Bronchial epithelial cell (primary cell): ENCODE measurements around the gene LIX1. TPM values are rescaled to one million over a fixed set of nuclear protein-coding genes. Genes with fewer than 3 reads are reported as not detected.

Experiments used
- DNase-seq: peaks from one replicate; pipeline ENCODE4 v3.0.0-alpha.2; 2010; ENCODE audit warnings: low read depth
- FAIRE-seq: peaks from 2 replicates; lab custom pipeline; 2011; peaks lifted over from hg19 to GRCh38; lab: Jason Lieb, UNC
- H3K27me3 ChIP-seq: 2 replicates; pipeline ENCODE4 v1.5.1; 2011; ENCODE audit warnings: low read length; ENCODE audit not compliant: control insufficient read depth, insufficient read depth
- H3K36me3 ChIP-seq: 2 replicates; pipeline ENCODE4 v1.5.1; 2011; ENCODE audit warnings: low read length; ENCODE audit not compliant: control insufficient read depth, insufficient read depth
- H3K4me3 ChIP-seq: 2 replicates; pipeline ENCODE4 v1.5.1; 2011; ENCODE audit warnings: mild to moderate bottlenecking, low read depth, low read length, control low read depth
- total RNA-seq: library from RNA; depleted of rRNA; stranded (reverse); fragments of >200 nt; gene quantifications from 2 replicates; pipeline ENCODE4 v1.2.1, GENCODE V29; 2014
- TF ChIP-seq, protein P1 (sequence below): IDR thresholded peaks from 2 replicates; pipeline ENCODE4 v1.5.1; 2011; ENCODE audit warnings: mild to moderate bottlenecking, moderate library complexity, low read length, control low read depth, inconsistent platforms; ENCODE audit not compliant: insufficient read depth, severe bottlenecking

The LIX1 gene
- total RNA-seq, 1 donor from 2014 or later = not detected

DNA sequence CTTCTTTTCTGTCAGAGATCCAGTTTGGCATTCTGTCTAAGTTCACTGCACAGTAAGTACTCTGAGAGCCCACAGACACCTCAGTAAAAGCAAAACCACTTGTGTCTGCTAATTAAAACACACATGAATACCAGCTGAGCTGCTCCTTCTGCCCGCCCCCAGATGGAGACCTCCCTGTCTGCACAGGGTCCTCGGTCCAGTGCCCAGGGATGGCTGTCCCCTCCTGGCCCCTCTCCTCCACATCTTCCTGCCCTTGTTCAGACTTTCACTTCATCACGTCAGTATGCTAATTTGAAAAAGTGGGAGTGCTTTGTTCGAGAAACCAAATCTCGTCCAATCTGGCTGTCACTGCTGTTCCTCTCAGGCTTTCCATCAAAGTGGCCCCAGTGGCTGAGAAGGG is 43.5 kb downstream of the LIX1 start:
- FAIRE-seq (no peak), DNase-seq (no peak)
- TF ChIP-seq, protein P1, sequence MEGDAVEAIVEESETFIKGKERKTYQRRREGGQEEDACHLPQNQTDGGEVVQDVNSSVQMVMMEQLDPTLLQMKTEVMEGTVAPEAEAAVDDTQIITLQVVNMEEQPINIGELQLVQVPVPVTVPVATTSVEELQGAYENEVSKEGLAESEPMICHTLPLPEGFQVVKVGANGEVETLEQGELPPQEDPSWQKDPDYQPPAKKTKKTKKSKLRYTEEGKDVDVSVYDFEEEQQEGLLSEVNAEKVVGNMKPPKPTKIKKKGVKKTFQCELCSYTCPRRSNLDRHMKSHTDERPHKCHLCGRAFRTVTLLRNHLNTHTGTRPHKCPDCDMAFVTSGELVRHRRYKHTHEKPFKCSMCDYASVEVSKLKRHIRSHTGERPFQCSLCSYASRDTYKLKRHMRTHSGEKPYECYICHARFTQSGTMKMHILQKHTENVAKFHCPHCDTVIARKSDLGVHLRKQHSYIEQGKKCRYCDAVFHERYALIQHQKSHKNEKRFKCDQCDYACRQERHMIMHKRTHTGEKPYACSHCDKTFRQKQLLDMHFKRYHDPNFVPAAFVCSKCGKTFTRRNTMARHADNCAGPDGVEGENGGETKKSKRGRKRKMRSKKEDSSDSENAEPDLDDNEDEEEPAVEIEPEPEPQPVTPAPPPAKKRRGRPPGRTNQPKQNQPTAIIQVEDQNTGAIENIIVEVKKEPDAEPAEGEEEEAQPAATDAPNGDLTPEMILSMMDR = no peak
- H3K27me3 ChIP-seq = no peaks in the 10 kb centered on the region
- H3K4me3 ChIP-seq = no peak overlapping the region
- H3K36me3 ChIP-seq = no peaks in the 10 kb centered on the region

DNA sequence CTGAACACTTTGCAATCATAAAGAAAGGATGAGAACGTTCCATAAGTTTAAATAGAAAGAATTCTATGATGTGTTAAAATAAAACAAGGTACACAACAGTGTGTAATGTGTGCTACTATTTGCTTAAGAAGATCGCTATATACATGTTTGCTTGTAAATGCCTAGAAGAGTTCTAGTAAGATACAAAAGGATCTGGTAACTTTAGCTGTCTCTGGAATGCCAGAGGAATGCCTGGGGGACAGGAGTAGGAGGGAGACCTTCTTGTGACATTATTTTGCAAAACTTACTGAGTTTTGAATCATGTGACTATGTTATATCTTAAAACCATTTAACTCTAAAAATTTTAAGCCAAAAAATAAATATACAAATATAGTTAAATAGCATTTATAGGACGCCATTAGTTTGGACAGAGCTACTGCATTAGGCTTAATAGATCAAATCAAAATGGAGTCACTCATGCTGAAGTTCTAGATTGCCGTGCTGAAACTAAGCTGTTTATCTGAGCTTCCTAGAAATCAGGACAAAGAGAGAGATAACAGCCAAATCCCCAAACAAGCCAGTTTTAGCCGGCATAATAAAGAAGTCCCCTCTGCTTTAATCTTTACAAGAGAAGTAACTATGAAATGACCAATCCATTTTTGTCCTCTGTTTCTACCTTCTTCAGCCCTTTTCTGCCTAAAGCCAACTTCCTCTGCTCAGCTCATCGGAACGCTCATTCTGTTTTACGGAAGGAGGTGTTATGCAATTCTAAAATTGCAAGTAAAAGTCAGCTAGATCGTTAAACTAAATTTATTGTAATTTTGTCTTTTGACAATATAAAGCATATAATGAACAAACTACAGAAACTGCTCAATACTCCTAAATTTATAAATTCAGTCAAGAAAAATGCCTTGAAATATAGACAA is 44.8 kb downstream of the LIX1 start:
- Histone ChIP-seq H3K27me3 (no peaks in the 10 kb centered on the region), H3K36me3 (no peaks in the 10 kb centered on the region), H3K4me3 (no peak overlapping the region)
- TF ChIP-seq, protein P1 = no peak
- no peak for FAIRE-seq
- DNase-seq = no peak

DNA sequence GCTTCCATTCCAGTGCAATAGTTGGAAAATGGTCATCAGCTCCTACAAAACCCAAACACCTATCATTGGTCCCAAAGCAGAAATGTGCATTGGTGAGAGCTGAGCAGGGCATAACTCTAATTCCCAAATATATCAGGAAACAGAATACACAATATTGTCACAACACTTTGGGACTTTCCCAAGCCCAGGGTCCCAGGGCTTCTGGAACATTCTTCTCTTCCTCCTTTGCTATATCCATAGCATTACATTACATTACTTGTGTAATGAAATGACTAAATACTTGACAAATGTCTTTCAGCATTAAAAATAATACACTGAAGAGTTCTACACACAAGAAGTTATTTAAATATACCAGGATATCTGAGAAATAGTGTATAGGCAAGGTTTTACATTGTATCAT is 45.6 kb downstream of the LIX1 start:
- TF ChIP-seq, protein P1 = no peak

DNA sequence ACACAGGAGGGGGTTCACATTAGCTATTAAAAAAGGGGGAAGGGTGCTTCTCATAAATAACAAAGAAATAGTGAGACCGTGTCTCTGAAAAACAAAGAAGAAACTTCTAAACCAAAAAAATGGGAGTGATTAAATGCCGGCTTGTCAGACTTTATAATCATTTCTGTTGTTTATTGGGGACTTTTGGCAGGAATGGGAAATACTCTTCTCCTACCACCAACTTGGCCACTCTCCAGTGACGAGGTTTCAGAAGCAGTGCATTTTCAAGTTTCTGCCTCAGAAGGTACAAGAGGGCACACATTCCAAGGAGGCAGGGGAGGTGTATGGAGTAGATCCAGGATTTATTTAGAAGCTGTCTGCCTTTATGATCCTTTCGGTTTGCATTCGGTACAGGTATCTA is 46.2 kb downstream of the LIX1 start:
- Histone ChIP-seq H3K36me3 (no peaks in the 10 kb centered on the region), H3K27me3 (no peaks in the 10 kb centered on the region), H3K4me3 (no peak overlapping the region)
- no peak for FAIRE-seq
- no peak for DNase-seq
- TF ChIP-seq, protein P1 = no peak

More for the DNA sequence above, 45.6 kb downstream of the LIX1 start:
- no peak for DNase-seq
- FAIRE-seq = no peak
- H3K36me3 ChIP-seq = no peaks in the 10 kb centered on the region
- H3K4me3 ChIP-seq = no peak overlapping the region
- H3K27me3 ChIP-seq = no peaks in the 10 kb centered on the region

DNA sequence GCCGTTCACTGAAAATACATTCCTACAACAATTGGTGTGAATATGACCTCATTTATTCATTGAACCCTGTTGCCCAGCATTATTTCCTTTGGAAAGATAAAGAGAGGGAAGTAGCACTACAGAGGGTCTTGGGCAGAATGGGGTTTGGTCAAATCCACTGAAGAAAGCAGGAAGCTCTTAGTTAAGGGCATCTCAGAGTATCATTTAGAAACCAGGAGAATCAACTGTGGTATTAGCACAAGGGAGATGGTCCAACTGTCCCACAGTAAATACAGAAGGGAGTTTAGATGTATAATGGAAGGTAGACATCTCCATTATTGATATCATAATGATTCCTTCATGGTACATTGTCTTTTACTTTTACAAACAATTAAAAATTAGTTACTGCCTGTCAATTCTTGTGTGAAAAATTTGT is 47.1 kb downstream of the LIX1 start:
- Histone ChIP-seq H3K36me3 (no peaks in the 10 kb centered on the region), H3K4me3 (no peak overlapping the region), H3K27me3 (no peaks in the 10 kb centered on the region)
- DNase-seq = no peak
- TF ChIP-seq, protein P1 = no peak
- FAIRE-seq = no peak
